K562 (cell line): ENCODE measurements around the gene EQTN. TPM values are rescaled to one million over a fixed set of nuclear protein-coding genes. Genes with fewer than 3 reads are reported as not detected.

Experiments
- ATAC-seq: fragments of 200-7000 bp; cut with Tn5 transposase; 3 replicates; pipeline ENCODE4 v1.9.1; 2020; ENCODE audit warnings: moderate library complexity
- BruUV-seq: library from RNA; stranded (reverse); fragments of 400-500 nt; replicated peaks from 2 replicates; lab custom pipeline; 2021; lab: Mats Ljungman, UMichigan
- CTCF ChIA-PET: fragments of 300-600 bp; formaldehyde crosslinking; extraction: SDS; loops from one replicate; lab custom pipeline; 2021; ENCODE audit warnings: low intra/inter-chr PET ratio; lab: Yijun Ruan, JAX
- POLR2A ChIA-PET: fragments of 300-600, 350-650 bp; sonication (Branson Sonifier 250); formaldehyde crosslinking; extraction: SDS; loops from one replicate; lab custom pipeline; 2021; ENCODE audit warnings: antibody characterized with exemption, inconsistent platforms; lab: Yijun Ruan, JAX
- DNase-seq, 4 experiments: peaks; one replicate each; pipeline versions ENCODE4 v3.0.0 to v3.0.0-alpha.2; 2011 to 2018; ENCODE audit warnings: low spot score in 3 of 4, mixed read lengths in 3 of 4; ENCODE audit errors: extremely low read depth in 1 of 4
- FAIRE-seq: peaks from 2 replicates; lab custom pipeline; 2011; peaks lifted over from hg19 to GRCh38; lab: Jason Lieb, UNC
- H2AFZ ChIP-seq: 2 replicates; pipeline ENCODE4 v1.6.0; 2011; ENCODE audit warnings: low read depth, low read length, control low read depth, inconsistent platforms
- H3K27ac ChIP-seq: fragments of 200-600 bp; 3 replicates; pipeline ENCODE4 v1.8.0; 2011; ENCODE audit warnings: low read depth, mild to moderate bottlenecking, control low read depth, inconsistent platforms, low read length, moderate library complexity, mixed read lengths; ENCODE audit errors: extremely low read depth
- H3K27me3 ChIP-seq, 2 experiments: fragments of 300-600 bp in 1 of 2; 2 replicates in 1 of 2; 3 replicates in 1 of 2; pipeline versions ENCODE4 v1.6.0 to v1.8.0; 2011; ENCODE audit warnings: inconsistent platforms in 2 of 2, low read length in 2 of 2, mild to moderate bottlenecking in 1 of 2, mixed read lengths in 1 of 2, moderate library complexity in 1 of 2; ENCODE audit not compliant: control insufficient read depth in 2 of 2, insufficient read depth in 2 of 2
- H3K36me3 ChIP-seq: fragments of 300-600 bp; 3 replicates; pipeline ENCODE4 v1.8.0; 2011; ENCODE audit warnings: mild to moderate bottlenecking, low read length, inconsistent platforms; ENCODE audit not compliant: control insufficient read depth, insufficient read depth
- H3K4me1 ChIP-seq, 2 experiments: fragments of 200-600 bp in 1 of 2; replicated peaks in 1 of 2; 2 replicates in 1 of 2; 3 replicates in 1 of 2; pipeline versions ENCODE4 v1.5.1 to v1.8.0; 2011; ENCODE audit warnings: inconsistent platforms in 2 of 2, low read length in 2 of 2, mild to moderate bottlenecking in 1 of 2, mixed read lengths in 1 of 2, moderate library complexity in 1 of 2; ENCODE audit not compliant: control insufficient read depth in 2 of 2, insufficient read depth in 2 of 2
- H3K4me2 ChIP-seq: 2 replicates; pipeline ENCODE4 v1.6.1; 2011; ENCODE audit warnings: low read length, control low read depth, inconsistent platforms, mixed read lengths; ENCODE audit not compliant: insufficient read depth
- H3K4me3 ChIP-seq: fragments of 200-600 bp; sonication (generic), shearing (Covaris generic); 2 replicates; pipeline ENCODE4 v1.5.1; 2016; ENCODE audit warnings: control low read depth, inconsistent platforms
- H3K79me2 ChIP-seq: fragments of 200-600 bp; 3 replicates; pipeline ENCODE4 v1.8.0; 2011; ENCODE audit warnings: low read length, inconsistent platforms; ENCODE audit not compliant: control insufficient read depth, insufficient read depth
- H3K9ac ChIP-seq, 2 experiments: 2 replicates each; pipeline versions ENCODE4 v1.6.0 to v1.6.1; 2011; ENCODE audit warnings: low read depth in 2 of 2, low read length in 2 of 2, control low read depth in 1 of 2, inconsistent platforms in 1 of 2, mild to moderate bottlenecking in 1 of 2, mixed read lengths in 1 of 2; ENCODE audit not compliant: insufficient read depth in 1 of 2
- H3K9me1 ChIP-seq: one replicate; pipeline ENCODE4 v1.6.0; 2011; ENCODE audit warnings: inconsistent platforms, mild to moderate bottlenecking, low read length, moderate library complexity; ENCODE audit not compliant: control insufficient read depth, insufficient read depth
- H3K9me3 ChIP-seq: replicated peaks from 2 replicates; pipeline ENCODE4 v1.5.1; 2011; ENCODE audit warnings: low read depth, low read length, inconsistent platforms; ENCODE audit not compliant: control insufficient read depth, insufficient read depth
- H4K20me1 ChIP-seq: replicated peaks from 2 replicates; pipeline ENCODE4 v1.6.1; 2011; ENCODE audit warnings: low read length, inconsistent platforms, mixed read lengths; ENCODE audit not compliant: control insufficient read depth, insufficient read depth
- MCM2 ChIP-seq: fragments of 450-650 bp; IDR thresholded peaks from 2 replicates; pipeline ENCODE4 v1.6.1; 2017; ENCODE audit warnings: low read depth, mild to moderate bottlenecking
- NFXL1 ChIP-seq: fragments of 450-650 bp; formaldehyde crosslinking; IDR thresholded peaks from 2 replicates; pipeline ENCODE4 v1.4.0; 2021; ENCODE audit warnings: mild to moderate bottlenecking
- SMARCC2 ChIP-seq: fragments of 450-650 bp; IDR thresholded peaks from 2 replicates; pipeline ENCODE4 v1.6.1; 2017; ENCODE audit warnings: antibody characterized with exemption, moderate library complexity, mild to moderate bottlenecking, low read depth
- TCF3 ChIP-seq: sonication (generic); formaldehyde crosslinking; IDR thresholded peaks from 2 replicates; pipeline ENCODE4 v1.4.0; 2020; ENCODE audit warnings: mild to moderate bottlenecking, missing genetic modification reagents
- XRCC3 ChIP-seq: fragments of 450-650 bp; IDR thresholded peaks from 2 replicates; pipeline ENCODE4 v1.6.1; 2017; ENCODE audit warnings: mild to moderate bottlenecking, moderate library complexity
- ZNF274 ChIP-seq: IDR thresholded peaks from 2 replicates; pipeline ENCODE4 v1.6.1; 2011; ENCODE audit warnings: low read depth, mild to moderate bottlenecking, low read length, moderate library complexity, borderline replicate concordance
- ZNF668 ChIP-seq: fragments of 250-450 bp; sonication (Bioruptor Pico); IDR thresholded peaks from 2 replicates; pipeline ENCODE4 v1.8.0; 2022; ENCODE audit warnings: mild to moderate bottlenecking, inconsistent platforms
- ZSCAN32 ChIP-seq: fragments of 450-650 bp; formaldehyde crosslinking; IDR thresholded peaks from 2 replicates; pipeline ENCODE4 v1.4.0; 2020; ENCODE audit warnings: mild to moderate bottlenecking, moderate library complexity
- WGBS: fragments of 100-300 bp; shearing (Covaris generic); methylation state at CpG from one replicate; pipeline ENCODE4 v1.1.6; 2016; ENCODE audit warnings: low coverage, mixed read lengths; ENCODE audit not compliant: insufficient coverage; ENCODE audit errors: missing lambda C conversion rate; 5-methylcytosine and 5-hydroxymethylcytosine counted together
- in situ Hi-C: fragments of 300-500 bp; cut with MboI; formaldehyde crosslinking; loops from 4 replicates; pipeline ENCODE4 v1.15.0; 2018; ENCODE audit warnings: inconsistent platforms, mixed read lengths
- intact Hi-C: fragments of 100-400 bp; cut with micrococcal nuclease; formaldehyde crosslinking; loops from 2 replicates; pipeline ENCODE4 v1.14.2; 2022
- polyA plus RNA-seq, 8 experiments: library from polyadenylated mRNA; depleted of rRNA in 4 of 8; stranded (reverse) in 5 of 8; unstranded in 3 of 8; fragments of >200 nt; fragmentation: Nextera tagmentation in 2 of 8; fragmentation: Illumina TruSeq in 1 of 8; extraction: Ambion mirVana in 2 of 8; extraction: Trizol in 1 of 8; gene quantifications; 2 replicates each; pipeline versions ENCODE4 v1.2.1 to v1.2.3, GENCODE V29; 2011 to 2014; ENCODE audit warnings: inconsistent platforms in 1 of 8, missing spikeins in 1 of 8
- total RNA-seq, 7 experiments: library from RNA; depleted of rRNA in 6 of 7; stranded (reverse); fragments of >200 nt in 6 of 7; fragmentation: Illumina TruSeq in 2 of 7; extraction: Trizol in 2 of 7; gene quantifications; 2 replicates each; pipeline versions ENCODE4 v1.2.1 to v1.2.3, GENCODE V29; 2011 to 2021; ENCODE audit warnings: low replicate concordance in 1 of 7
- TF ChIP-seq, protein P1 (sequence below): fragments of 250-450 bp; sonication (Bioruptor Pico); IDR thresholded peaks from 2 replicates; pipeline ENCODE4 v1.5.0; 2022; ENCODE audit warnings: mild to moderate bottlenecking
- TF ChIP-seq, protein P2 (sequence below): fragments of 450-650 bp; IDR thresholded peaks from 2 replicates; pipeline ENCODE4 v1.6.1; 2017; ENCODE audit warnings: antibody characterized with exemption, mild to moderate bottlenecking

The EQTN gene
- total and polyA plus RNA-seq, 9 of the 15 experiments (the other 6 are each of a cell fraction or from before 2014, with no cell fraction given): 0.15 to 0.33 (median 0.18) TPM; not detected in 4

DNA sequence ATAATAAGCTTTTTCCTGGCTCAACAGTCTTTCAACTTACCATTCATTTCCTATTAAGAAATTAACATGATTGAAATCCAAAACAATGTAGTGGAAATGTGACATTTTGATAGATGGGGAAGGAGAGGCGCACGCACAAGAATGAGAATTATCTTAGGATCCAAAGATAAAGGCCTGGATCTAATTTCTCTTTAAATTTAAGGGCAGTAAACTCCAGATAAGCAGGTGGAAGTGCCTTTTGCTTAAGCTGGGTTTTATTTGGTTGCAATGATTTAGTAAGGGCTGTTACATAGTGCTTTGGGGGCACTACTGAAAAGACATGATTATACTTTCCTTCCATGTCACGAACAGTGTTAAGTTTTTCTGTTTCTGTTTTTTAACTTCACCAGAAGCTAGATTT is 17.3 kb downstream of the EQTN start:
- no peaks in the 10 kb centered on the region for H4K20me1 ChIP-seq
- no TSS peak for BruUV-seq
- DNase-seq (no peak), FAIRE-seq (no peak), ATAC-seq (no peak)
- H3K27me3 ChIP-seq: no peaks in the 10 kb centered on the region
- no peaks in the 10 kb centered on the region for H3K36me3 ChIP-seq
- ChIA-PET CTCF (no interaction called here), POLR2A (no interaction called here)
- in situ Hi-C loops (no loop called here), intact Hi-C loops (no loop called here)
- WGBS: 33% methylated on average over 1 of the region's 3 CpGs
- H3K4me2 ChIP-seq: no peak overlapping the region
- H3K4me1 ChIP-seq: peaks cover 0 to 4% of the 10 kb centered on the region in 2 experiments; a peak in 2 of 5 replicates
- H3K4me3 ChIP-seq: no peak overlapping the region
- H3K79me2 ChIP-seq: no peaks in the 10 kb centered on the region
- TF ChIP-seq ZNF668 (CRISPR knock-in tag): no peak
- no peak for TF ChIP-seq TCF3 (CRISPR knock-in tag)
- TF ChIP-seq ZNF274: no peak
- no peak for TF ChIP-seq NFXL1 (CRISPR knock-in tag)
- no peak for TF ChIP-seq ZSCAN32 (CRISPR knock-in tag)
- no peak for TF ChIP-seq SMARCC2
- TF ChIP-seq, protein P1, sequence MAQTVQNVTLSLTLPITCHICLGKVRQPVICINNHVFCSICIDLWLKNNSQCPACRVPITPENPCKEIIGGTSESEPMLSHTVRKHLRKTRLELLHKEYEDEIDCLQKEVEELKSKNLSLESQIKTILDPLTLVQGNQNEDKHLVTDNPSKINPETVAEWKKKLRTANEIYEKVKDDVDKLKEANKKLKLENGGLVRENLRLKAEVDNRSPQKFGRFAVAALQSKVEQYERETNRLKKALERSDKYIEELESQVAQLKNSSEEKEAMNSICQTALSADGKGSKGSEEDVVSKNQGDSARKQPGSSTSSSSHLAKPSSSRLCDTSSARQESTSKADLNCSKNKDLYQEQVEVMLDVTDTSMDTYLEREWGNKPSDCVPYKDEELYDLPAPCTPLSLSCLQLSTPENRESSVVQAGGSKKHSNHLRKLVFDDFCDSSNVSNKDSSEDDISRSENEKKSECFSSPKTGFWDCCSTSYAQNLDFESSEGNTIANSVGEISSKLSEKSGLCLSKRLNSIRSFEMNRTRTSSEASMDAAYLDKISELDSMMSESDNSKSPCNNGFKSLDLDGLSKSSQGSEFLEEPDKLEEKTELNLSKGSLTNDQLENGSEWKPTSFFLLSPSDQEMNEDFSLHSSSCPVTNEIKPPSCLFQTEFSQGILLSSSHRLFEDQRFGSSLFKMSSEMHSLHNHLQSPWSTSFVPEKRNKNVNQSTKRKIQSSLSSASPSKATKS: no peak
- no peak for TF ChIP-seq MCM2
- no peak for TF ChIP-seq XRCC3
- TF ChIP-seq, protein P2, sequence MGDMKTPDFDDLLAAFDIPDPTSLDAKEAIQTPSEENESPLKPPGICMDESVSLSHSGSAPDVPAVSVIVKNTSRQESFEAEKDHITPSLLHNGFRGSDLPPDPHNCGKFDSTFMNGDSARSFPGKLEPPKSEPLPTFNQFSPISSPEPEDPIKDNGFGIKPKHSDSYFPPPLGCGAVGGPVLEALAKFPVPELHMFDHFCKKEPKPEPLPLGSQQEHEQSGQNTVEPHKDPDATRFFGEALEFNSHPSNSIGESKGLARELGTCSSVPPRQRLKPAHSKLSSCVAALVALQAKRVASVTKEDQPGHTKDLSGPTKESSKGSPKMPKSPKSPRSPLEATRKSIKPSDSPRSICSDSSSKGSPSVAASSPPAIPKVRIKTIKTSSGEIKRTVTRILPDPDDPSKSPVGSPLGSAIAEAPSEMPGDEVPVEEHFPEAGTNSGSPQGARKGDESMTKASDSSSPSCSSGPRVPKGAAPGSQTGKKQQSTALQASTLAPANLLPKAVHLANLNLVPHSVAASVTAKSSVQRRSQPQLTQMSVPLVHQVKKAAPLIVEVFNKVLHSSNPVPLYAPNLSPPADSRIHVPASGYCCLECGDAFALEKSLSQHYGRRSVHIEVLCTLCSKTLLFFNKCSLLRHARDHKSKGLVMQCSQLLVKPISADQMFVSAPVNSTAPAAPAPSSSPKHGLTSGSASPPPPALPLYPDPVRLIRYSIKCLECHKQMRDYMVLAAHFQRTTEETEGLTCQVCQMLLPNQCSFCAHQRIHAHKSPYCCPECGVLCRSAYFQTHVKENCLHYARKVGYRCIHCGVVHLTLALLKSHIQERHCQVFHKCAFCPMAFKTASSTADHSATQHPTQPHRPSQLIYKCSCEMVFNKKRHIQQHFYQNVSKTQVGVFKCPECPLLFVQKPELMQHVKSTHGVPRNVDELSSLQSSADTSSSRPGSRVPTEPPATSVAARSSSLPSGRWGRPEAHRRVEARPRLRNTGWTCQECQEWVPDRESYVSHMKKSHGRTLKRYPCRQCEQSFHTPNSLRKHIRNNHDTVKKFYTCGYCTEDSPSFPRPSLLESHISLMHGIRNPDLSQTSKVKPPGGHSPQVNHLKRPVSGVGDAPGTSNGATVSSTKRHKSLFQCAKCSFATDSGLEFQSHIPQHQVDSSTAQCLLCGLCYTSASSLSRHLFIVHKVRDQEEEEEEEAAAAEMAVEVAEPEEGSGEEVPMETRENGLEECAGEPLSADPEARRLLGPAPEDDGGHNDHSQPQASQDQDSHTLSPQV: no peak
- H3K27ac ChIP-seq: no peak overlapping the region
- H3K9ac ChIP-seq: no peak overlapping the region
- H2AFZ ChIP-seq: no peak overlapping the region
- H3K9me3 ChIP-seq: no peaks in the 10 kb centered on the region
- H3K9me1 ChIP-seq: no peaks in the 10 kb centered on the region
